IPS-18a (cell line): ENCODE data around the gene PLXNA2.

ENCODE experiments used
- H3K27ac ChIP-seq: one replicate; pipeline ENCODE4 v1.5.1; 2013; ENCODE audit warnings: low read length
- H3K27me3 ChIP-seq: one replicate; pipeline ENCODE4 v1.6.1; 2013; ENCODE audit warnings: mild to moderate bottlenecking, low read length; ENCODE audit not compliant: control insufficient read depth, insufficient read depth
- H3K36me3 ChIP-seq: one replicate; pipeline ENCODE4 v1.6.1; 2013; ENCODE audit warnings: low read depth, low read length; ENCODE audit not compliant: control insufficient read depth
- H3K4me1 ChIP-seq: one replicate; pipeline ENCODE4 v1.6.1; 2013; ENCODE audit warnings: low read depth, low read length; ENCODE audit not compliant: control insufficient read depth
- H3K4me3 ChIP-seq: one replicate; pipeline ENCODE4 v1.5.1; 2013; ENCODE audit warnings: low read length
- H3K9ac ChIP-seq: one replicate; pipeline ENCODE4 v1.6.1; 2013; ENCODE audit warnings: mild to moderate bottlenecking, low read length, moderate library complexity
- H3K9me3 ChIP-seq: one replicate; pipeline ENCODE4 v1.6.1; 2013; ENCODE audit warnings: low read depth, low read length; ENCODE audit not compliant: control insufficient read depth

PLXNA2 gene, protein sequence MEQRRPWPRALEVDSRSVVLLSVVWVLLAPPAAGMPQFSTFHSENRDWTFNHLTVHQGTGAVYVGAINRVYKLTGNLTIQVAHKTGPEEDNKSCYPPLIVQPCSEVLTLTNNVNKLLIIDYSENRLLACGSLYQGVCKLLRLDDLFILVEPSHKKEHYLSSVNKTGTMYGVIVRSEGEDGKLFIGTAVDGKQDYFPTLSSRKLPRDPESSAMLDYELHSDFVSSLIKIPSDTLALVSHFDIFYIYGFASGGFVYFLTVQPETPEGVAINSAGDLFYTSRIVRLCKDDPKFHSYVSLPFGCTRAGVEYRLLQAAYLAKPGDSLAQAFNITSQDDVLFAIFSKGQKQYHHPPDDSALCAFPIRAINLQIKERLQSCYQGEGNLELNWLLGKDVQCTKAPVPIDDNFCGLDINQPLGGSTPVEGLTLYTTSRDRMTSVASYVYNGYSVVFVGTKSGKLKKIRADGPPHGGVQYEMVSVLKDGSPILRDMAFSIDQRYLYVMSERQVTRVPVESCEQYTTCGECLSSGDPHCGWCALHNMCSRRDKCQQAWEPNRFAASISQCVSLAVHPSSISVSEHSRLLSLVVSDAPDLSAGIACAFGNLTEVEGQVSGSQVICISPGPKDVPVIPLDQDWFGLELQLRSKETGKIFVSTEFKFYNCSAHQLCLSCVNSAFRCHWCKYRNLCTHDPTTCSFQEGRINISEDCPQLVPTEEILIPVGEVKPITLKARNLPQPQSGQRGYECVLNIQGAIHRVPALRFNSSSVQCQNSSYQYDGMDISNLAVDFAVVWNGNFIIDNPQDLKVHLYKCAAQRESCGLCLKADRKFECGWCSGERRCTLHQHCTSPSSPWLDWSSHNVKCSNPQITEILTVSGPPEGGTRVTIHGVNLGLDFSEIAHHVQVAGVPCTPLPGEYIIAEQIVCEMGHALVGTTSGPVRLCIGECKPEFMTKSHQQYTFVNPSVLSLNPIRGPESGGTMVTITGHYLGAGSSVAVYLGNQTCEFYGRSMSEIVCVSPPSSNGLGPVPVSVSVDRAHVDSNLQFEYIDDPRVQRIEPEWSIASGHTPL (N-terminal part only)

DNA sequence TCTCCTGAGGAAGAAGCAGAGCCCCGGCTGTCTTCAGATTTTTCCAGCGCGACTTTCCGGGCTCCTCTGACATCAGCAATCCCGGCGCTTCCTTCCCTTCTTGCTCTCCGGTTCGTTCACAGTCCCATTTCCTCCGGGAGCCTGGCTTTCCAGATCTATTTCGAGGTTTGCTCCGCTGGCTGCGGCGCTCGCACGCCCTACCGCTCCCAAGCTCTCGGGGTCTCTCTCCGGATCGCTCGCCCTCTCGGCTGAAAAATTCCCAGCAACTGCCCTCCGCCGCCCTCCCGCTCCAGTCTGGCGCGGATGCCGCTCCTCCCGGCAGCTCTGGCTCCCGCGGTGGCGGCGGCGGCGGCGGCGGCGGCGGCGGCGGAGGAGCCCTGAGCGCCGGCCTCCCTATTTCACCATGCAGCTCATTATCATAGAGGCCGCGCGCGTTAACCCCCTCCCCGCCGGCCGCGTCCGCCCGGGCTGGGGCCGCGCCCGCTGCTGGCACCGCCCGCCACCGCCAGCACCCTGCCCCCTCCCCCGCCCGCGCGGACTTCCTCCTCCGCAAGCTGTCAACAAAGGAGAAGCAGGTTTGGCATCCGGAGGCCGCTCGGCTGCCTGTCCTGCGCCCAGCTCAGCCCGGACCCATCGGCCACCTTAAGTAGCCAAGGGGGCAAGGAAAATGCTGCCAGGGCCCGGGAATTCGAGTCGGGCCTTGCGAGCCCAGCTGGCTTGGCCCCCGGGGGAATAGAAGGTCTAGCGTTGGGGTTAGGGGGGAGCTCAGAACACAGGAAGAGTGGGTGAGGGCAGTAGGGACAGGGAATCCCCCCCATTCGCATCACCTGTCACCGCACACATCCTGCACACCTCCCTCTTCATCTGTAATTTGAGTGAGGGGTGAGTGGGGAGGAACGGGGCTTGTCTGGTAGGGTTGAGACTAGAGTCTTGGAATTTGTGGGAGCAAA is at the start of gene PLXNA2:
PLXNA2 (minus strand) TSS at position 418 of the 950 bp plus-strand sequence. CDS start 26,462 bp downstream, outside the sequence.
- Histone ChIP-seq H3K36me3 (no peaks in the 10 kb centered on the region), H3K9me3 (no peaks in the 10 kb centered on the region), H3K27ac (no peak within 1 kb of the TSS), H3K4me1 (peaks cover 11% of the 10 kb centered on the region), H3K27me3 (peaks cover 68% of the 10 kb centered on the region), H3K9ac (peak within 1 kb of the TSS; percentile 30), H3K4me3 (peak within 1 kb of the TSS; percentile 67)

DNA sequence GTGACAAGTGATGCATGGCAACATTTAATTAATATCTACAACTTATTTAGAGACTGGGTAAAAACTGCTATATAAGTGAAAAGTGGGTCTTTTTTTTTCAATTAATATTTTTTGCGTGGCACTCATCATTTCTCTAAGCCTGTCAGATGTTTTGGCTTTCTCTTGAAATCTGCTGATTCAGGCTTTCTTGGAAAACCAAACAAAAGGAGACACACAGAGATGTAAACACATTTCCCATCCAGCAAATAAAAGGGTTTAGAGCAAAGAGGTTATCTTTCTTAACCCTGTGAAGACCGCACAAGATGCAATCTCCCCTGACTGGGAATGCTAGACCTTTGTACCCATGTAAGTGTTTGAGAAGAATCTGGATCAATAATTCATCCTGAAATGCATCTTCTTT is 48.7 kb upstream of the PLXNA2 start:
- H3K4me3 ChIP-seq = no peak overlapping the region
- H3K27ac ChIP-seq = no peak overlapping the region
- H3K27me3 ChIP-seq = no peaks in the 10 kb centered on the region
- no peak overlapping the region for H3K9ac ChIP-seq
- no peaks in the 10 kb centered on the region for H3K9me3 ChIP-seq
- no peaks in the 10 kb centered on the region for H3K4me1 ChIP-seq
- no peaks in the 10 kb centered on the region for H3K36me3 ChIP-seq

DNA sequence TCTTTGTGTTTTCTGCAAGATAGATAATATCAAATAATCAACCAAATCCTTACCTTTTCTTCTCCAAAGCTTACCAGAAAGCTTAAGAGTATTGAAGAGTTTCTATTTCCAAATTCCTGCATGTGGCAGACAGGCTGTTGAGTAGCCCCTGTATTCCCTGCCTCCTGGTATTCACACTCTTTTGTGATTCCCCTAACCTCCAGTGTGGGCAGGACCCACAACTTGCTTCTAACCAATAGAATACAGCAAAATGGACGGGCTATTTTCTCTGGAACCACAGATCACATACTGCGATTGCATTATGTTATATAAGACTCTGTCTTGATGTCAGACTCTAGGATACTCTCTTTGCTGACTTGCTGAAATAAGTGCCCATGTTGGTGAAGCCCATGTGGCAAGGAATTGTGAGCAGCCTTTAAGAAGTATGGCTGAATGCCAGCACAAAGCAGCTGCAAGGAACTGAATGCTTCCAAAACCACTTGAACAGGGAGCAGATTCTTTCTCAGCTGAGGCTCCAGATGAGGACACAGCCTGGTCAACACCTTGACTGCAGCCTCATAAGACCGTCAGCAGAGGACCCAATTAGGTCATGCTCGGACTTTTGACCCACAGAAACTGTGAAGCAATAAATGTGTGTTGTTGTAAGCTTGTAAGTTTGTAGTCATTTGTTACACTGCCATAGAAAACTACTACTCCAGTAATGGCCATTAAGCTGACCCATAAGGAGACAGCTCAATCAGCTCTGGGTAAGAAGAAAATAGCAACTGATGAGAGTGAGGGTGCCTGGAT is 47.9 kb upstream of the PLXNA2 start:
- no peaks in the 10 kb centered on the region for H3K27me3 ChIP-seq
- no peak overlapping the region for H3K27ac ChIP-seq
- no peaks in the 10 kb centered on the region for H3K9me3 ChIP-seq
- H3K9ac ChIP-seq = no peak overlapping the region
- H3K36me3 ChIP-seq = no peaks in the 10 kb centered on the region
- H3K4me1 ChIP-seq = no peaks in the 10 kb centered on the region
- no peak overlapping the region for H3K4me3 ChIP-seq

DNA sequence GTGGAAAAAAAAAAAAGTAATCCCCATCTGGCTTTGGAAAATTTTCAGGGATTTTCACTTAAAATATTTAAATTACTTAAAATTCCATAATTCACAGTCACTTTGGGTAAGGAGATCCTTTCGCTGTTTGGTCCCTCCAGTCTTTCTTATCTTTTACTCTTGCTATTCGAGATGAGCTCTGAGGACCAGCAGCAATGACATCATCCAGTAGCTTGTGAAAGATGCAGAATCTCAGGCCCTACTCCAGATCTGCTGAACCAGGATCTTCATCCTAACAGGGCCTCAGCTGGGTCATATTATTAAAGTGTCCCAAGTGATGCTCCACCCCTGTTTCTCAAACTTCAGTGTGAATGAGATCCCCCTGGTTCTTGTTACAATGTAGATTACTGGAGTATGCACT is 46.9 kb upstream of the PLXNA2 start:
- H3K9me3 ChIP-seq = no peaks in the 10 kb centered on the region
- H3K27me3 ChIP-seq = no peaks in the 10 kb centered on the region
- H3K27ac ChIP-seq = no peak overlapping the region
- H3K9ac ChIP-seq = no peak overlapping the region
- H3K4me1 ChIP-seq = no peaks in the 10 kb centered on the region
- H3K4me3 ChIP-seq = no peak overlapping the region
- no peaks in the 10 kb centered on the region for H3K36me3 ChIP-seq

DNA sequence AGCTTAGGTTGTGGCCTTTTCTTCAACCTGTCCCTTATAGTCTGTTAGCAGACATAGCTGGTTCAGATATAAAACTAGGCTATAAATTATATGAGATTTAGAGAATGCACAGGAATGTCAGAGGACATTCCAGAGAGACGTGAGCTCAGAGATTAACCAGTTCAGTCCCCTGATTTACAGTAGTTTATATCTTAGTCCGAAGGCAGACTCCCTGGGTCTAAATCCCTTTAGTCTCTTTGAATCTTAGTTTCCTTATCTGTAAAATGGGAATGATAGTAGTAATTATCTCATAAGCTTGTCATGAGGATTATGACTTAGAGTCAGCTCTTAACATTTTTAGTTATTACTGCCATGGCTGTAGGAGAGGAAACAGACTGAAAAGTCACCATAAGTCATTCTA is 45.5 kb upstream of the PLXNA2 start:
- no peaks in the 10 kb centered on the region for H3K36me3 ChIP-seq
- H3K4me3 ChIP-seq = no peak overlapping the region
- H3K9me3 ChIP-seq = no peaks in the 10 kb centered on the region
- no peaks in the 10 kb centered on the region for H3K4me1 ChIP-seq
- H3K27ac ChIP-seq = no peak overlapping the region
- H3K27me3 ChIP-seq = no peaks in the 10 kb centered on the region
- H3K9ac ChIP-seq = no peak overlapping the region

DNA sequence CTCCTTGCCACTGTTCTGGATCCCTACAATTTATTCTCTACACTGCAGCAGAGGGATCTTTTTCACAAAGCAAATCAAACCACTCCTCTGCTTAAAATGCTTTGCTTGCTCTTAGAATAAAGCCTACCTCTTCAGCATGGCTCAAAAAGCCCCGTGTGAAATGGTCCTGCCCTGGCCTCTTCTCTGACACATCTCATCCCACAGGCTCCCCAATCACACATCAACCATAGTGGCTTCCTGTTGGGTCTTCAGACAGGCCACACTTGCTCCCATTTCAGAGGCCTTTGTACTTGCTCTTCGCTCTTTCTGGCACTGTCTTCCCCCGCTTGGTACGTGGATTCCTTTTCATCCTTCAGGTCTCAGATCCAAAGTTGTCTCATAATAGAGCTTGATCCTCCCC is 44.3 kb upstream of the PLXNA2 start:
- Histone ChIP-seq H3K4me1 (no peaks in the 10 kb centered on the region), H3K4me3 (no peak overlapping the region), H3K9me3 (no peaks in the 10 kb centered on the region), H3K36me3 (no peaks in the 10 kb centered on the region), H3K9ac (no peak overlapping the region), H3K27ac (no peak overlapping the region), H3K27me3 (no peaks in the 10 kb centered on the region)

DNA sequence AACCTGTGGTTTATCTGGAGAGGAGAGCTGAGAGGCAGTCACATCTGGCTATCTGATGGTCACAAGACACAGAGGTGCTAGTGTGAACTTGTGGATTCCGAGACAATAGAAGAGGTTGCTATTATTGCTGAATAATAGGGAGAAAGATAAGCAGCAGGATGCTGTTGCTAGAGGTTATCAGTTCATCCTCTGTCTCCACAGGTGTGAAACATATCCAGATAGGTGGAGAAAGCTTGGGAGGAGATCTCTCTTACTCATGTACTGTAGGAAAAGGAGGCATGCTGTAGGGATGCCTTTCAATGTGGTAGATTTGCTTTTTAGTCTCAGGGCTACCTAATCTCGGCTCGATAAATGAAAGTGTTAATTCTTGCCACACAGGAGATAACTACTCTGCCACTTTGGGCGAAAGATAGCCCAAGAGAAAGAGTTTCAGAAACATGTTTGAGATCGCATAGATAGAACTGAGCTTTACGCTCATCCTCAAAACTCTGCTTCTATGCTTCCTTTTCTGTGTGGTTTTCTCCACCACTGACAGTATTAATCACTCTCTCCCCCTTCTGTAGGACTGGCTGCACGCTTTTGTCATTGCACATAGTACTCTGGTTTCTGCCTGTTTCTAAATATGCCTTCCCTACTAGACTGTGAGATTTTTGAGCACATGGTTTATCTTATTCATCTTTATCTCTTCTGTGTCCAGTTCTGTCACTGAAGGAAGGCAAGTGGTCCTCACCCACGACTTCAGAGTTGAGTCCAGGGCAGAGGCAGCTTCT is 36.7 kb upstream of the PLXNA2 start:
- H3K27ac ChIP-seq = no peak overlapping the region
- no peak overlapping the region for H3K9ac ChIP-seq
- H3K27me3 ChIP-seq = no peaks in the 10 kb centered on the region
- no peak overlapping the region for H3K4me3 ChIP-seq
- no peaks in the 10 kb centered on the region for H3K36me3 ChIP-seq
- no peaks in the 10 kb centered on the region for H3K9me3 ChIP-seq
- peaks cover 14% of the 10 kb centered on the region for H3K4me1 ChIP-seq

DNA sequence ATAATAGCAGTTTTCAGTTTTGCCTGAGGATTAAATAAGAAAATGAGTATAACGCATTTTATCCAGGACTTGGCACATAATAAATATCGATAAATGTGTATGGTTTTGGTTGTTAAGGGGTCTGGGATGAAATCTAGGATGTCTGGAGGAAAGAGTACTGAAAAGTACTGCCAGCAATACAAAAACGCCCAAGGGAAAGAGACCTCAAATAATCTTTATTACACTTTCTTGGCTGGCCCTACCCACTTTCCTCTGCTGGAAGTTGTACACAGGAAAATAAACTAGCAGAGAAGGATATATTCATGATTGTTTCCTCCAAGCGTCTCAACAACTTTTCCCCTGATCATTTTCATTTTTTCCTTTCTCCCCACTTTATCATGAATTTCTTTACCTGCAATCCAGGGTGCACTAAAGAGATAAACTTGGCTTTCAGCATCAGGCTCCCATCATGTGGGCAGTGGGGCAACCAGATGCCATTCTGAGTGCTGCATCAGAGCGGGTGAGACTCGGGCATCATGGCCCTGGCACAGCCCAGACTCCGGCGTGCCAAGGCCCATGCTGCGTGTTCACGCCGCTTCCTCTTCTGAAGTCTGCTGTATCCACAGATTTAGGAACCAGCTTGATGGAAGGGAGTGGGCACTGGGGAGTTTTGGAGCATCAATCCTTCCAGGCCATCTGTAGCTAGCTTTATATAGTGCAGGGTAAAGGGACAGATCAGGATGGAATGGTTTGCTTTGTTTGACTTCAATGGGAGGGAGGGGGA is 35.8 kb upstream of the PLXNA2 start:
- Histone ChIP-seq H3K4me1 (peaks cover 14% of the 10 kb centered on the region), H3K9me3 (no peaks in the 10 kb centered on the region), H3K36me3 (no peaks in the 10 kb centered on the region), H3K27ac (no peak overlapping the region), H3K9ac (no peak overlapping the region), H3K27me3 (no peaks in the 10 kb centered on the region), H3K4me3 (no peak overlapping the region)

DNA sequence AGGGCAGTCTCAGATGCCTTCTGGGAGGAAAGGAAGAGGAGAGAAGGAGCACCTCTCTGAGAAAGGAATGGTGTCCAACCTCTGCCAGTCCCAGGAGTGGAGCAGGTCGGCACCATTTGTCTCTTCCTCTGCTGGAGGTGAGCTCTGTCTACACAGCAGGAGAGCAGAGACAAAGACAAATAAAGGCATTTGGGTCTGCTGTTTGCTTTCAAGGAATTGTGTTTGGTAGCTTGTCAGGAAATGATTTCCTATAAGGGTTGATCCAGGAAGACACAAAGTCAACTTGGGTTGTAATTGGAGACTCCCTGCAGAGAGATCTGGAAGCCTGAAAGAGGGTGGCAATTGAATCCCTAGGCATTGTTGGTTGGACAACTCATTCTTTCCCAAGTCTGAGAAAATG is 34.5 kb upstream of the PLXNA2 start:
- no peaks in the 10 kb centered on the region for H3K27me3 ChIP-seq
- H3K4me1 ChIP-seq = peaks cover 14% of the 10 kb centered on the region
- no peaks in the 10 kb centered on the region for H3K9me3 ChIP-seq
- H3K36me3 ChIP-seq = no peaks in the 10 kb centered on the region
- H3K27ac ChIP-seq = no peak overlapping the region
- H3K9ac ChIP-seq = no peak overlapping the region
- no peak overlapping the region for H3K4me3 ChIP-seq
